Peyer's patch (tissue), 4 donors: ENCODE measurements around the gene SLC4A3.

Source experiments
- POLR2A ChIP-seq, 2 donors: fragments of 450-650 bp; IDR thresholded peaks; one replicate each; pipeline ENCODE4 v1.5.1; 2017; ENCODE audit warnings: antibody characterized with exemption in 2 of 2, mild to moderate bottlenecking in 2 of 2, moderate library complexity in 2 of 2
- TF ChIP-seq, protein P1 (sequence below), 6 experiments: fragments of 450-650 bp in 4 of 6; fragments of 200-600 bp in 2 of 6; sonication (generic) in 1 of 6; IDR thresholded peaks; one replicate each; pipeline ENCODE4 v1.5.1; 2017 to 2019; ENCODE audit warnings: antibody characterized with exemption in 6 of 6, mild to moderate bottlenecking in 3 of 6, moderate library complexity in 1 of 6

- TF ChIP-seq, protein P1, sequence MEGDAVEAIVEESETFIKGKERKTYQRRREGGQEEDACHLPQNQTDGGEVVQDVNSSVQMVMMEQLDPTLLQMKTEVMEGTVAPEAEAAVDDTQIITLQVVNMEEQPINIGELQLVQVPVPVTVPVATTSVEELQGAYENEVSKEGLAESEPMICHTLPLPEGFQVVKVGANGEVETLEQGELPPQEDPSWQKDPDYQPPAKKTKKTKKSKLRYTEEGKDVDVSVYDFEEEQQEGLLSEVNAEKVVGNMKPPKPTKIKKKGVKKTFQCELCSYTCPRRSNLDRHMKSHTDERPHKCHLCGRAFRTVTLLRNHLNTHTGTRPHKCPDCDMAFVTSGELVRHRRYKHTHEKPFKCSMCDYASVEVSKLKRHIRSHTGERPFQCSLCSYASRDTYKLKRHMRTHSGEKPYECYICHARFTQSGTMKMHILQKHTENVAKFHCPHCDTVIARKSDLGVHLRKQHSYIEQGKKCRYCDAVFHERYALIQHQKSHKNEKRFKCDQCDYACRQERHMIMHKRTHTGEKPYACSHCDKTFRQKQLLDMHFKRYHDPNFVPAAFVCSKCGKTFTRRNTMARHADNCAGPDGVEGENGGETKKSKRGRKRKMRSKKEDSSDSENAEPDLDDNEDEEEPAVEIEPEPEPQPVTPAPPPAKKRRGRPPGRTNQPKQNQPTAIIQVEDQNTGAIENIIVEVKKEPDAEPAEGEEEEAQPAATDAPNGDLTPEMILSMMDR (IDR thresholded peaks at IDR 0.05) = no peak
- TF ChIP-seq POLR2A (IDR thresholded peaks at IDR 0.05) = no peak
Measured at GRCh38 chr2:219679041-219679440, 51.6 kb downstream of the SLC4A3 start.
